HepG2 (cell line): Measurements from ENCODE around the gene LIM2. TPM values are rescaled to one million over a fixed set of nuclear protein-coding genes. Genes with fewer than 3 reads are reported as not detected.

Source experiments
- ATF5 ChIP-seq: sonication (generic); formaldehyde crosslinking; IDR thresholded peaks from 2 replicates; pipeline ENCODE4 v1.4.0; 2020; ENCODE audit warnings: mild to moderate bottlenecking, low read depth, missing genetic modification reagents
- FOXJ3 ChIP-seq: sonication (generic); formaldehyde crosslinking; IDR thresholded peaks from 2 replicates; pipeline ENCODE4 v1.4.0; 2020; ENCODE audit warnings: missing genetic modification reagents, mild to moderate bottlenecking, borderline replicate concordance
- HIC2 ChIP-seq: sonication (generic); formaldehyde crosslinking; IDR thresholded peaks from 2 replicates; pipeline ENCODE4 v1.9.0; 2022; ENCODE audit warnings: low read depth, missing genetic modification reagents
- HMG20A ChIP-seq: IDR thresholded peaks from 2 replicates; pipeline ENCODE4 v1.6.1; 2016; ENCODE audit warnings: borderline replicate concordance
- NFKBIZ ChIP-seq: IDR thresholded peaks from 2 replicates; pipeline ENCODE4 v1.6.1; 2018; ENCODE audit warnings: missing genetic modification reagents, missing compliant biosample characterization
- NFYB ChIP-seq: sonication (generic); formaldehyde crosslinking; IDR thresholded peaks from 2 replicates; pipeline ENCODE4 v1.4.0; 2020; ENCODE audit warnings: missing genetic modification reagents
- NONO ChIP-seq, 2 experiments: fragments of 450-650 bp in 1 of 2; sonication (generic) in 1 of 2; formaldehyde crosslinking in 1 of 2; IDR thresholded peaks in 1 of 2; conservative IDR thresholded peaks in 1 of 2; 2 replicates each; pipeline versions ENCODE4 v1.6.1 to v1.8.0; 2017 to 2022; ENCODE audit warnings: mild to moderate bottlenecking in 1 of 2, missing genetic modification reagents in 1 of 2, moderate library complexity in 1 of 2
- RXRA ChIP-seq: sonication (generic); formaldehyde crosslinking; IDR thresholded peaks from 2 replicates; pipeline ENCODE4 v1.5.1; 2020; ENCODE audit warnings: missing genetic modification reagents
- SP1 ChIP-seq, 2 experiments: fragments of 450-650 bp in 1 of 2; sonication (generic) in 1 of 2; formaldehyde crosslinking in 1 of 2; IDR thresholded peaks; 2 replicates each; pipeline versions ENCODE4 v1.4.0 to v1.6.1; 2016 to 2020; ENCODE audit warnings: missing genetic modification reagents in 1 of 2
- TARDBP ChIP-seq: sonication (generic); formaldehyde crosslinking; IDR thresholded peaks from 2 replicates; pipeline ENCODE4 v1.8.0; 2022; ENCODE audit warnings: mild to moderate bottlenecking, missing genetic modification reagents
- TBX2 ChIP-seq: sonication (generic); formaldehyde crosslinking; IDR thresholded peaks from 2 replicates; pipeline ENCODE4 v1.5.0; 2020; ENCODE audit warnings: missing genetic modification reagents, mild to moderate bottlenecking, borderline replicate concordance
- USF2 ChIP-seq, 2 experiments: sonication (generic) in 1 of 2; formaldehyde crosslinking in 1 of 2; IDR thresholded peaks; 2 replicates each; pipeline versions ENCODE4 v1.5.1 to v1.6.1; 2011 to 2020; ENCODE audit warnings: borderline replicate concordance in 1 of 2, low read depth in 1 of 2, low read length in 1 of 2, mild to moderate bottlenecking in 1 of 2, missing genetic modification reagents in 1 of 2, moderate library complexity in 1 of 2
- ZBTB3 ChIP-seq: sonication (generic); formaldehyde crosslinking; IDR thresholded peaks from 2 replicates; pipeline ENCODE4 v1.4.0; 2020; ENCODE audit warnings: low read depth, mild to moderate bottlenecking, moderate library complexity, missing genetic modification reagents, borderline replicate concordance
- ZBTB49 ChIP-seq: sonication (generic); formaldehyde crosslinking; IDR thresholded peaks from 2 replicates; pipeline ENCODE4 v1.4.0; 2020; ENCODE audit warnings: missing genetic modification reagents, borderline replicate concordance
- ZNF574 ChIP-seq: sonication (generic); formaldehyde crosslinking; IDR thresholded peaks from 2 replicates; pipeline ENCODE4 v1.4.0; 2020; ENCODE audit warnings: missing genetic modification reagents
- ZNF577 ChIP-seq: sonication (generic); formaldehyde crosslinking; IDR thresholded peaks from 2 replicates; pipeline ENCODE4 v1.4.0; 2020; ENCODE audit warnings: mild to moderate bottlenecking, low read depth, missing genetic modification reagents, borderline replicate concordance
- polyA plus RNA-seq, 8 experiments: library from polyadenylated mRNA; depleted of rRNA in 3 of 8; stranded (reverse) in 7 of 8; unstranded in 1 of 8; fragments of >200 nt; fragmentation: Illumina TruSeq in 4 of 8; extraction: Trizol in 4 of 8; gene quantifications; 2 replicates each; pipeline versions ENCODE4 v1.2.1 to v1.2.3, GENCODE V29; 2011 to 2016; ENCODE audit warnings: low read depth in 4 of 8, missing spikeins in 1 of 8, mixed read lengths in 1 of 8; ENCODE audit not compliant: insufficient read depth in 1 of 8
- total RNA-seq, 5 experiments: library from RNA; depleted of rRNA; stranded (reverse); fragments of >200 nt; fragmentation: Illumina TruSeq; extraction: Trizol; gene quantifications; 2 replicates each; pipeline ENCODE4 v1.2.3, GENCODE V29; 2016; ENCODE audit warnings: low read depth in 1 of 5

The LIM2 gene
- total and polyA plus RNA-seq, 2 of the 13 experiments (the other 11 are each of a cell fraction or from before 2014, with no cell fraction given), result 1.3 TPM; not detected in 1

- TF ChIP-seq ATF5 (CRISPR knock-in tag), result no peak
- peak; percentile 88 for TF ChIP-seq TBX2
- 0 out of 2 replicates have a peak, but pooled peaks have one; percentile 58 for TF ChIP-seq TARDBP
- peak; percentile 42 for TF ChIP-seq ZNF574 (CRISPR knock-in tag)
- TF ChIP-seq SP1 (IDR thresholded peaks at IDR 0.05), result no peak
- 0 out of 2 replicates have a peak, but pooled peaks have one; percentile 17 for TF ChIP-seq SP1 (CRISPR knock-in tag; IDR thresholded peaks at IDR 0.05)
- TF ChIP-seq NFYB (CRISPR knock-in tag), result no peak
- no peak for TF ChIP-seq ZNF577 (CRISPR knock-in tag)
- peak; percentile 78; the same call in 1 of the 2 replicates for TF ChIP-seq ZBTB3 (CRISPR knock-in tag)
- TF ChIP-seq HMG20A, result peak; percentile 82
- 0 out of 2 replicates have a peak, but pooled peaks have one; percentile 13 for TF ChIP-seq HIC2 (CRISPR knock-in tag)
- no peak for TF ChIP-seq USF2 (IDR thresholded peaks at IDR 0.05; ENCODE audit: low read depth, low read length)
- TF ChIP-seq USF2 (CRISPR knock-in tag; IDR thresholded peaks at IDR 0.05; ENCODE audit: borderline replicate concordance), result peak; percentile 47; the same call in 1 of the 2 replicates
- 0 out of 2 replicates have a peak, but pooled peaks have one; percentile 27 for TF ChIP-seq FOXJ3 (CRISPR knock-in tag)
- 0 out of 2 replicates have a peak, but pooled peaks have one; percentile 41 for TF ChIP-seq NFKBIZ (CRISPR knock-in tag)
- TF ChIP-seq RXRA (CRISPR knock-in tag), result peak; percentile 93; the same call in 1 of the 2 replicates
- no peak for TF ChIP-seq NONO (IDR thresholded peaks at IDR 0.05)
- TF ChIP-seq NONO (CRISPR knock-in tag; conservative IDR thresholded peaks at IDR 0.05), result 0 out of 2 replicates have a peak, but pooled peaks have one; percentile 37
- peak; percentile 43; the same call in 1 of the 2 replicates for TF ChIP-seq ZBTB49 (CRISPR knock-in tag)
These were observed 31.5 kb downstream of the LIM2 start (continued) for GRCh38 chr19:51356159-51356801.
